Liver (tissue), 9 donors: ENCODE data around the gene ANKRD9. TPM values are rescaled to one million over a fixed set of nuclear protein-coding genes. Genes with fewer than 3 reads are reported as not detected.

Experiments
- DNase-seq: peaks from one replicate; pipeline ENCODE4 v3.0.0-alpha.2; 2017; ENCODE audit warnings: low spot score
- H3K27ac ChIP-seq, 2 donors: one replicate each; pipeline ENCODE4 v1.7.0; 2013; ENCODE audit warnings: inconsistent platforms in 2 of 2, low read length in 2 of 2, control low read depth in 1 of 2, low read depth in 1 of 2, mild to moderate bottlenecking in 1 of 2
- H3K27me3 ChIP-seq, 4 donors: one replicate each; pipeline versions ENCODE4 v1.6.1 to v1.7.0; 2013; ENCODE audit warnings: low read length in 3 of 4, inconsistent platforms in 1 of 4, mild to moderate bottlenecking in 1 of 4, moderate library complexity in 1 of 4; ENCODE audit not compliant: control insufficient read depth in 4 of 4, insufficient read depth in 4 of 4
- H3K36me3 ChIP-seq, 4 donors: one replicate each; pipeline versions ENCODE4 v1.6.1 to v1.7.0; 2013; ENCODE audit warnings: low read length in 3 of 4, mild to moderate bottlenecking in 3 of 4, low read depth in 1 of 4, moderate library complexity in 1 of 4; ENCODE audit not compliant: control insufficient read depth in 4 of 4, insufficient read depth in 3 of 4
- H3K4me1 ChIP-seq, 4 donors: one replicate each; pipeline versions ENCODE4 v1.6.1 to v1.7.0; 2013; ENCODE audit warnings: low read length in 3 of 4, mild to moderate bottlenecking in 3 of 4, moderate library complexity in 1 of 4; ENCODE audit not compliant: control insufficient read depth in 4 of 4, insufficient read depth in 4 of 4
- H3K4me3 ChIP-seq, 3 donors: one replicate each; pipeline versions ENCODE4 v1.6.1 to v1.7.0; 2013; ENCODE audit warnings: low read length in 3 of 3, control low read depth in 1 of 3, low read depth in 1 of 3, mild to moderate bottlenecking in 1 of 3
- H3K9ac ChIP-seq, 2 donors: one replicate each; pipeline ENCODE4 v1.7.0; 2013; ENCODE audit warnings: low read length in 2 of 2, mild to moderate bottlenecking in 2 of 2, moderate library complexity in 2 of 2, control low read depth in 1 of 2, low read depth in 1 of 2
- H3K9me3 ChIP-seq, 4 donors: one replicate each; pipeline versions ENCODE4 v1.6.1 to v1.7.0; 2013; ENCODE audit warnings: low read length in 3 of 4; ENCODE audit not compliant: control insufficient read depth in 4 of 4
- ATF3 ChIP-seq: IDR thresholded peaks from 2 replicates; pipeline ENCODE4 v1.6.1; 2016; ENCODE audit warnings: antibody characterized with exemption
- CTCF ChIP-seq: fragments of 150-350 bp; IDR thresholded peaks from 2 replicates; pipeline ENCODE4 v1.5.1; 2017; ENCODE audit warnings: improper control_type of control experiment, low read depth, low read length; ENCODE audit not compliant: missing input control
- EGR1 ChIP-seq, 2 donors: IDR thresholded peaks; 2 replicates each; pipeline ENCODE4 v1.6.1; 2016 to 2018; ENCODE audit warnings: antibody characterized with exemption in 2 of 2, low read depth in 2 of 2
- FOXA1 ChIP-seq: IDR thresholded peaks from 2 replicates; pipeline ENCODE4 v1.6.1; 2016; ENCODE audit warnings: antibody characterized with exemption
- FOXA2 ChIP-seq: IDR thresholded peaks from 2 replicates; pipeline ENCODE4 v1.6.1; 2016; ENCODE audit warnings: antibody characterized with exemption
- GABPA ChIP-seq, 2 donors: IDR thresholded peaks in 1 of 2; conservative IDR thresholded peaks in 1 of 2; 2 replicates each; pipeline ENCODE4 v1.6.1; 2016; ENCODE audit warnings: antibody characterized with exemption in 2 of 2, mild to moderate bottlenecking in 1 of 2, moderate library complexity in 1 of 2
- HNF4A ChIP-seq, 2 donors: conservative IDR thresholded peaks; 2 replicates each; pipeline ENCODE4 v1.6.1; 2016; ENCODE audit warnings: antibody characterized with exemption in 2 of 2, mild to moderate bottlenecking in 2 of 2
- HNF4G ChIP-seq: IDR thresholded peaks from 2 replicates; pipeline ENCODE4 v1.6.1; 2016; ENCODE audit warnings: antibody characterized with exemption
- JUND ChIP-seq, 2 donors: IDR thresholded peaks; 2 replicates each; pipeline ENCODE4 v1.6.1; 2016; ENCODE audit warnings: antibody characterized with exemption in 2 of 2
- NR2F2 ChIP-seq: IDR thresholded peaks from 2 replicates; pipeline ENCODE4 v1.6.1; 2016; ENCODE audit warnings: antibody characterized with exemption
- RAD21 ChIP-seq, 2 donors: IDR thresholded peaks; 2 replicates each; pipeline ENCODE4 v1.6.1; 2016; ENCODE audit warnings: antibody characterized with exemption in 2 of 2, mild to moderate bottlenecking in 2 of 2
- RXRA ChIP-seq, 2 donors: IDR thresholded peaks; 2 replicates each; pipeline ENCODE4 v1.6.1; 2017 to 2018; ENCODE audit warnings: antibody characterized with exemption in 2 of 2, mild to moderate bottlenecking in 1 of 2
- SP1 ChIP-seq: IDR thresholded peaks from 2 replicates; pipeline ENCODE4 v1.6.1; 2018; ENCODE audit warnings: antibody characterized with exemption, mild to moderate bottlenecking
- TAF1 ChIP-seq: conservative IDR thresholded peaks from 2 replicates; pipeline ENCODE4 v1.6.1; 2016; ENCODE audit warnings: antibody characterized with exemption, mild to moderate bottlenecking
- YY1 ChIP-seq: IDR thresholded peaks from 2 replicates; pipeline ENCODE4 v1.6.1; 2016; ENCODE audit warnings: antibody characterized with exemption, mild to moderate bottlenecking
- WGBS: extraction: QIAGEN DNeasy Blood & Tissue Kit; methylation state at CpG from one replicate; pipeline ENCODE4 v1.1.7; 2013; 5-methylcytosine and 5-hydroxymethylcytosine counted together
- polyA plus RNA-seq, 2 donors: library from polyadenylated mRNA; stranded (reverse) in 1 of 2; unstranded in 1 of 2; fragments of 200-250 nt in 1 of 2; fragments of >200 nt in 1 of 2; fragmentation: Nextera tagmentation in 1 of 2; extraction: Ambion mirVana in 1 of 2; gene quantifications; one replicate each; pipeline versions ENCODE4 v1.2.1 to v1.2.3, GENCODE V29; 2013 to 2015
- total RNA-seq, 2 donors: library from RNA; depleted of rRNA; stranded (reverse); fragments of >200 nt; gene quantifications; one replicate each; pipeline ENCODE4 v1.2.3, GENCODE V29; 2014
- TF ChIP-seq, protein P1 (sequence below): IDR thresholded peaks from 2 replicates; pipeline ENCODE4 v1.6.1; 2016; ENCODE audit warnings: antibody characterized with exemption, mild to moderate bottlenecking
- TF ChIP-seq, protein P2 (sequence below): IDR thresholded peaks from 2 replicates; pipeline ENCODE4 v1.6.1; 2016; ENCODE audit warnings: antibody characterized with exemption
- TF ChIP-seq, protein P3 (sequence below): IDR thresholded peaks from 2 replicates; pipeline ENCODE4 v1.6.1; 2016; ENCODE audit warnings: antibody characterized with exemption
- donor health status: healthy.
- donor health status: healthy.
- donor health status: healthy.
- donor health status: healthy.
- donor health status: healthy.

The ANKRD9 gene
- total and polyA plus RNA-seq, 4 donors, result 1.5 to 67.5 (median 7.5) TPM

DNA sequence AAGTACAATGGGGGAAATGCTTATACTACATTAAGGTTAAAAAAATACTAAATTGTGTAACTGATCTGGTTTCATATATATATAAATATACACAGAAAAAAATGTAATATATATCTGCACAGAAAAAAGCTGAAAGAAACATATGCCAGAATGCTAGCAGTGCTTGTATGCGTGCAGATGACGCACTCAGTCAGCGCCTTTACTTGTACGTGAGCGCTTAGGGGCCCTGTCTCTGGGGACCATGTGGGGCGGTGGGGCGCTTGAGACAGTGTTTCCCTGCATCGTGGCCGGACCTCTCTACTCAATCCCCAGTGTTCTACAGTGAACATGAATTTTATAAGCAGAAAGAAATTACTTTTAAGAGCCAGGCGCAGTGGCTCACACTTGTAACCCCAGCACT is 7.0 kb downstream of the ANKRD9 start:
- TF ChIP-seq FOXA2 (no peak), RXRA (IDR thresholded peaks at IDR 0.05) (no peak), NR2F2 (no peak), GABPA (IDR thresholded peaks at IDR 0.05 in 1 of 2, conservative IDR thresholded peaks at IDR 0.05 in 1 of 2) (no peak), TAF1 (no peak), FOXA1 (no peak), JUND (IDR thresholded peaks at IDR 0.05) (no peak), HNF4A (conservative IDR thresholded peaks at IDR 0.05) (no peak), SP1 (no peak), RAD21 (IDR thresholded peaks at IDR 0.05) (no peak), HNF4G (no peak), EGR1 (IDR thresholded peaks at IDR 0.05; ENCODE audit: low read depth in 2 of 2) (no peak), CTCF (no peak), ATF3 (no peak), YY1 (no peak)
- TF ChIP-seq, protein P1, sequence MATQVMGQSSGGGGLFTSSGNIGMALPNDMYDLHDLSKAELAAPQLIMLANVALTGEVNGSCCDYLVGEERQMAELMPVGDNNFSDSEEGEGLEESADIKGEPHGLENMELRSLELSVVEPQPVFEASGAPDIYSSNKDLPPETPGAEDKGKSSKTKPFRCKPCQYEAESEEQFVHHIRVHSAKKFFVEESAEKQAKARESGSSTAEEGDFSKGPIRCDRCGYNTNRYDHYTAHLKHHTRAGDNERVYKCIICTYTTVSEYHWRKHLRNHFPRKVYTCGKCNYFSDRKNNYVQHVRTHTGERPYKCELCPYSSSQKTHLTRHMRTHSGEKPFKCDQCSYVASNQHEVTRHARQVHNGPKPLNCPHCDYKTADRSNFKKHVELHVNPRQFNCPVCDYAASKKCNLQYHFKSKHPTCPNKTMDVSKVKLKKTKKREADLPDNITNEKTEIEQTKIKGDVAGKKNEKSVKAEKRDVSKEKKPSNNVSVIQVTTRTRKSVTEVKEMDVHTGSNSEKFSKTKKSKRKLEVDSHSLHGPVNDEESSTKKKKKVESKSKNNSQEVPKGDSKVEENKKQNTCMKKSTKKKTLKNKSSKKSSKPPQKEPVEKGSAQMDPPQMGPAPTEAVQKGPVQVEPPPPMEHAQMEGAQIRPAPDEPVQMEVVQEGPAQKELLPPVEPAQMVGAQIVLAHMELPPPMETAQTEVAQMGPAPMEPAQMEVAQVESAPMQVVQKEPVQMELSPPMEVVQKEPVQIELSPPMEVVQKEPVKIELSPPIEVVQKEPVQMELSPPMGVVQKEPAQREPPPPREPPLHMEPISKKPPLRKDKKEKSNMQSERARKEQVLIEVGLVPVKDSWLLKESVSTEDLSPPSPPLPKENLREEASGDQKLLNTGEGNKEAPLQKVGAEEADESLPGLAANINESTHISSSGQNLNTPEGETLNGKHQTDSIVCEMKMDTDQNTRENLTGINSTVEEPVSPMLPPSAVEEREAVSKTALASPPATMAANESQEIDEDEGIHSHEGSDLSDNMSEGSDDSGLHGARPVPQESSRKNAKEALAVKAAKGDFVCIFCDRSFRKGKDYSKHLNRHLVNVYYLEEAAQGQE, result no peak
- TF ChIP-seq, protein P2, sequence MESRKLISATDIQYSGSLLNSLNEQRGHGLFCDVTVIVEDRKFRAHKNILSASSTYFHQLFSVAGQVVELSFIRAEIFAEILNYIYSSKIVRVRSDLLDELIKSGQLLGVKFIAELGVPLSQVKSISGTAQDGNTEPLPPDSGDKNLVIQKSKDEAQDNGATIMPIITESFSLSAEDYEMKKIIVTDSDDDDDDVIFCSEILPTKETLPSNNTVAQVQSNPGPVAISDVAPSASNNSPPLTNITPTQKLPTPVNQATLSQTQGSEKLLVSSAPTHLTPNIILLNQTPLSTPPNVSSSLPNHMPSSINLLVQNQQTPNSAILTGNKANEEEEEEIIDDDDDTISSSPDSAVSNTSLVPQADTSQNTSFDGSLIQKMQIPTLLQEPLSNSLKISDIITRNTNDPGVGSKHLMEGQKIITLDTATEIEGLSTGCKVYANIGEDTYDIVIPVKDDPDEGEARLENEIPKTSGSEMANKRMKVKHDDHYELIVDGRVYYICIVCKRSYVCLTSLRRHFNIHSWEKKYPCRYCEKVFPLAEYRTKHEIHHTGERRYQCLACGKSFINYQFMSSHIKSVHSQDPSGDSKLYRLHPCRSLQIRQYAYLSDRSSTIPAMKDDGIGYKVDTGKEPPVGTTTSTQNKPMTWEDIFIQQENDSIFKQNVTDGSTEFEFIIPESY, result no peak
- TF ChIP-seq, protein P3, sequence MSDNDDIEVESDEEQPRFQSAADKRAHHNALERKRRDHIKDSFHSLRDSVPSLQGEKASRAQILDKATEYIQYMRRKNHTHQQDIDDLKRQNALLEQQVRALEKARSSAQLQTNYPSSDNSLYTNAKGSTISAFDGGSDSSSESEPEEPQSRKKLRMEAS, result no peak
- H3K4me1 ChIP-seq, result peaks cover 0 to 3% (median 0%) of the 10 kb centered on the region in 4 donors
- H3K4me3 ChIP-seq, result no peak overlapping the region
- 98% methylated on average over 10 of the region's 10 CpGs for WGBS
- H3K9me3 ChIP-seq, result no peaks in the 10 kb centered on the region
- H3K9ac ChIP-seq, result no peak overlapping the region
- no peaks in the 10 kb centered on the region for H3K27me3 ChIP-seq
- H3K36me3 ChIP-seq, result peaks cover 0 to 15% (median 3%) of the 10 kb centered on the region in 4 donors
- H3K27ac ChIP-seq, result no peak overlapping the region
- no peak for DNase-seq
